ENCODE measurements around the gene PCBP3.
A peak's percentile ranks its signal among the peaks of the same experiment; 100 is the strongest.
"Not testable (repeated sequence)": the region's sequence is repeated elsewhere in the genome, so short reads cannot be mapped to it uniquely, and the experiment has no call there.

PCBP3 gene

DNA sequence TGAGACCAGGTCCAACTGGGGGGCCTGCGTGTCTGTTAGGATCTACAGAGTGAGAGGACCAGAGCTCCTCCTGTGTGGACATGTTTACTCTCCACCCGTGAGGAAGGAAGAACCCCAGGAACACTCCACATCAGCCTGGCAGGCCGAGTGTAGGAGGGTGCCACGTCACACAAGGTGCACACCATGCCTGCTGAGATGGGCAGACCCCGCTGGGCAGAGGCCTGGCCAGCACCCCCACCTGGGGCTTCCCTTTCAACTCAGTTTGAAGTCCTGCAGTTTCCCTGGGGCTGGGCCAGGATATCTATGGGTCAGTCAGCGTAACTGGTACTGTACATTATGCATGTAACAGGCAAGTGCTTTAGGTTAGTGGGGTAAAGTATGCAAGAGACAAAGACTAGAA lies 30.1 kb upstream of the PCBP3 start:
- DNase-seq (ENCODE audit: extremely low read depth in 1 of 2, low read depth in 1 of 2) = no peak

DNA sequence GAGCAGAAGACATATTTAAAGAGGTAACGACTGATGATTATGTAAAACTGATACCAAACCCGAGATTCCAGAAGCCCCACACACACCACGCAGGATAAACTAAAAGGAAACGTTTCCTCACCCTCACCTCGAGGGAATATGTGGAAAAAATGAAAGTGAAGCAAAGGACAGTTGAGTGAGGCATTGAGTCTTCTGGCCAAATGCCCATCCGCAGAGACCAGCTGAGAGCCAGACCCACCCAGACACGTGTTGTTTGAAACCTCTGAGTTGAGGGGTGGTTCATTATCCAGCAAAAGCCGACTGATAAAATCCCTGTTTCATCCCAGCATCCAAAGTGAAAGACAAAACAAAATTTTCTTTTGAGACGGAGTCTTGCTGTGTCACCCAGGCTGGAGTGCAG lies 29.6 kb upstream of the PCBP3 start:
- DNase-seq (ENCODE audit: extremely low read depth in 1 of 2, low read depth in 1 of 2) = no peak

- peak; percentile 54 to 75 for DNase-seq (ENCODE audit: extremely low read depth in 1 of 2, low read depth in 1 of 2)
Observed at GRCh38 chr21:45615145-45615711, 28.3 kb upstream of the PCBP3 start.

DNA sequence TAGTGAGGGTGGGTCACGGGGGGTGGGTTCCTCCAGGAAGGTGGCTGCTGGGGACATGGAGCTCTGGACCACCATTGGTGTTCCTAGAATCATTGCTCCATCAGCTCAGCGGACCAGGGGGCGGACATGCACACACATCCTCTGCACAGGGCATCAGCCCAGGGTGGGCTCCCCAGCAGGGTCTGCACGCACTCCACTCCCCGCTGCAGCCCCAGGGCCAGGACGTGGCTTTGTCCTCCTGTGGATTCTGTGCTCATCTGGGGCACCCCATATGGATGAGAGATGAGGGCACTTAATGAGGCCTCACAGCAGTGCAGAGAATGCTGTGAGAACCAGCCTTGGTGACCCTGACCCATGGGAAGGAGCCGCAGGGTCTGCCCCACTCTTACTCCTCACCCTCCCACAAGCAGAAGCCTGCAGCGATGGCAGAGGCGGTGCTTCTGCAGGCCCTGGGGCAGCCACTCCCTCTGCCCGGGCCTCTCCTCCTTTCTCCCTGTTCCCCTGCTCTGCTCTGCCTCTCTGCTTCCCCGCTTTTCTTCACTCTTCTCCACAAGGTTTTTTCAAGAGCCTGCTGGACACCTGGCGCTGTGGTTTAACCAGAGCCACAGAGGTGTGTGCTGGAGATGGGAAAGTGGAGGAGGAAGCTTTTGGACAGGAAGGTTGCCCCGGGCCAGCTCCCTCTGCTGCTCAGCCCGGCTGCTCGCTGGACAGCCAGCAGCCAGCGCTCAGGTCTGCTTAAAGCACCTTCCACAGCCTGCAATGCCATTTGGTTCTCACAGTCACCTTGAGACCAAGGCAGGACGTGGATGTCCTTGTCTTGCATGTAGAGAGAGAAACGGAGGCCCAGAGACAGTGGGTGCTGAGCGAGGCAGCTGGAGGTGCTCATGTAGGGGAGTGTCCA lies 26.3 kb upstream of the PCBP3 start:
- no peak for DNase-seq (ENCODE audit: extremely low read depth in 1 of 2, low read depth in 1 of 2)

GRCh38 chr21:45618287-45618686 lies 25.2 kb upstream of the PCBP3 start:
- DNase-seq (ENCODE audit: extremely low read depth in 1 of 2, low read depth in 1 of 2) = no peak

GRCh38 chr21:45618846-45619485 lies 24.6 kb upstream of the PCBP3 start:
- no peak for DNase-seq (ENCODE audit: extremely low read depth in 1 of 2, low read depth in 1 of 2)

GRCh38 chr21:45620201-45620923 lies 23.2 kb upstream of the PCBP3 start:
- no peak for DNase-seq (ENCODE audit: extremely low read depth in 1 of 2, low read depth in 1 of 2)

DNA sequence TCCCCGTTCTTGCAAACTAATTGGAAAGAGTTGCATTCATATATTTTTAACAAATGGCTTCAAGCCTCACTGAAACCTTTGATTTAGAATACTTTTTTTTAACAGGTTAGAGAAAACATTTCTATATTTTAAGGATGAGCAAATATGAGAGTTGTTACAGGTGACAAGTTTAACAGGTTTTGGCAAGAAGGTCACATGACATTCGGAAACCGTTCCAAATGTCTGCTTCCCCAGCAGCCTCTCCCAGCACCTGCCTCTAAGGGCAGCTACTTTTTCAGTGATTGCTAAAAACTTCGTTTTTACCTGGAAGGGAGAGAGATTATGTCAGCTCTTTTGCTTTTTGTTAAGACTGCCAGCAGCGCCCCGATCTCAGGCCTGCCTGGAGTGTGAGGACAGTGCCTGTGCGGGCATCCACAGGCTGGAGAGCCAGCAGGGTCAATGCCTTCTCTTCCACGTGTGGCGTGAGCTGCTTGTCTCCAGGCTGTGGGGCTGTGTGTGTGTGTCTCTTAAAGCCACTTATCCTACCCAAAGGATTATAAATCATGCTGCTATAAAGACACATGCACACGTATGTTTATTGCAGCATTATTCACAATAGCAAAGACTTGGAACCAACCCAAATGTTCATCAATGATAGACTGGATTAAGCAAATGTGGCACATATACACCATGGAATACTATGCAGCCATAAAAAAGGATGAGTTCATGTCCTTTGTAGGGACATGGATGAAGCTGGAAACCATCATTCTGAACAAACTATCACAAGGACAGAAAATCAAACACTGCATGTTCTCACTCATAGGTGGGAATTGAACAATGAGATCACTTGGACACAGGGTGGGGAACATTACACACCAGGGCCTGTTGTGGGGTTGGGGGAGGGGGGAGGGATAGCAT lies 21.8 kb upstream of the PCBP3 start:
- DNase-seq (ENCODE audit: extremely low read depth in 1 of 2, low read depth in 1 of 2) = not testable (repeated sequence)

- no peak for DNase-seq (ENCODE audit: extremely low read depth in 1 of 2, low read depth in 1 of 2)
Observed at GRCh38 chr21:45622416-45623097, 21.0 kb upstream of the PCBP3 start.

- DNase-seq (ENCODE audit: extremely low read depth in 1 of 2, low read depth in 1 of 2) = no peak
Observed at GRCh38 chr21:45623436-45623835, 20.1 kb upstream of the PCBP3 start.

DNA sequence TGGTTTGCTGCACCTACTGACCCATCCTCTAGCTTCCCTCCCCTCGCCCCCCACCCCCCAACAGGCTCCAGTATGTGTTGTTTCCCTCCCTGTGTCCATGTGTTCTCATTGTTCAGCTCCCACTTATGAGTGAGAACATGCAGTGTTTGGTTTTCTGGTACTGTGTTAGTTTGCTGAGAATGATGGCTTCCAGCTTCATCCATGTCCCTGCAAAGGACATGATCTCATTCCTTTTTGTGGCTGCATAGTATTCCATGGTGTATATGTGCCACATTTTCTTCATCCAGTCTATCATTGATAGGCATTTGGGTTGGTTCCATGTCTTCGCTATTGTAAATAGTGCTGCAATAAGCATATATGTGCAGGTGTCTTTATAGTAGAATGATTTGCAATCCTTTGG lies 17.4 kb upstream of the PCBP3 start:
- DNase-seq (ENCODE audit: extremely low read depth in 1 of 2, low read depth in 1 of 2) = not testable (repeated sequence)

DNA sequence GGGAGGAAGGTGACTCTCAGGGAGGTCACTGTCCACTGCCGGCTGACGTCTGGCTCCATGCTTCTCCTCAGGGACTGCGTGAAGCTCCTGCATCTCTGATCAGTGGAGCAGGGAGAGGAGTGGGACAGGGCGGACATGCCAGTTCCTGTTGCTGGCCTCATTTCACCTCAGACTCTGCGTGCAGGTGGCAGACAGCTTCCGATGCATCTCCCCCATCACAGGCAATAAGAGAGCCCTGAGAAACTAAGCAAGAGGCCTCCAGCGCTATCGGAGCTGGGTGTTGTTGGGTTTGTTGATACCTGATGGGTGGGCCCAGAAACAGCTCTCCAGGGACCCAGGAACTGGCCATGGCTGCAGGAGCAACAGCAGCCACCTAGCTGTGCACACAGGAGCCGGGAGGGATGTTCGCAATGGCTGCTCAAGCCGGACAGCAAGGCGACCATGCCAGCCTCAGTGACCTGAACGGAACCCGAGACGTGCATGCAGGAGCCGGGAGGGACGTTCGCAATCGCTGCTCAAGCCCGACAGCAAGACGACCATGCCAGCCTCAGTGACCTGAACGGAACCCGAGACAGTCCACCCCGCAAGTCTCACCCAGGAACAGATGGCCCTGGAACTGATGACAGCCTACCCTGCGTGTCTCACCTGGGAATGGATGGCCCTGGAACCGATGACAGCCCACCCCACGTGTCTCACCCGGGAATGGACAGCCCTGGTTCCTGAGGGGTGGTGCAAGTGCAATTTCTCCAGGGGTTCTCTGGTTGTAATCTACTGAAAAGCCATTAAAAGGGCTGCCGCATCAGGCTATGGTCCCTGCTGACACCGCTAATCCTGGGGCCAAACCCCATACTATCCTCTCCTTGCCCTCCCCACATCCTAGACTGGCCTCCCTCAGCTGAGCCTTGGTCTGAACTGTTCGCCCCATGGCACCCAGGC lies 14.2 kb upstream of the PCBP3 start:
- no peak for DNase-seq (ENCODE audit: extremely low read depth in 1 of 2, low read depth in 1 of 2)

- no peak for DNase-seq (ENCODE audit: extremely low read depth in 1 of 2, low read depth in 1 of 2)
Observed at GRCh38 chr21:45630066-45630694, 13.3 kb upstream of the PCBP3 start.

DNA sequence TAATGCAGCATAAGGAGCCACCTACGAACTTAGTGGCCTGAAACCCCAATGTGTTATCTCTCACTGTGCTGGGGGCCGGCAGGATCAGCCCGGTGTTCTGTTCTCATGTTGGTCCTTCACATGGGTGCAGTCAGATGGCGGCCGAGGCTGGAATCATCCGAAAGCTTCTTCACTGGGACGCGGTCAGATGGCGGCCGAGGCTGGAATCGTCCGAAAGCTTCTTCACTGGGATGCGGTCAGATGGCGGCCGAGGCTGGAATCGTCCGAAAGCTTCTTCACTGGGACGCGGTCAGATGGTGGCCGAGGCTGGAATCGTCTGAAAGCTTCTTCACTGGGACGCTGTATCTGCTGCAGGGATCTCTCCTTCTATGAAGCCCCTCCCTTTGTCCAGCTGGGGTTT lies 12.6 kb upstream of the PCBP3 start:
- no peak for DNase-seq (ENCODE audit: extremely low read depth in 1 of 2, low read depth in 1 of 2)

GRCh38 chr21:45631540-45631939 lies 12.0 kb upstream of the PCBP3 start:
- no peak for DNase-seq (ENCODE audit: extremely low read depth in 1 of 2, low read depth in 1 of 2)

DNA sequence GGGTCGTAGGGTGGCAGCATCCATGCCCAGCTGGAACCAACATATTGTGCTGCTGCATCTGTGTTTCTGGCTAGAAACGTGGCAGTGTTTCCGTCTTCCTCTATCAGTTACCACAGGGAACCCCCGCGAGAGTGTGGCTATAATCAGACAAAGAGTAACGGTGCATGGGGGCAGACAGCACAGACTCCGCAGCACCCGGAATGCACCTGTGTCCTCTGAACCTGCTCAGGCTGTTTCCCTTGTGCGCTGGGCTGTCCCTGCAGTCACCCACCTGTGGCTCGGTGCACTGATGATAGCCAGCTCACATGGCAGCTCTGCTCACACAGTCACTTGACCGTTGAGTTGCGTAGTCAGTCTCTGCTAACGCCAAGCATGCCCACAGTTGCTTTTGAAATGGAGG lies 11.4 kb upstream of the PCBP3 start:
- DNase-seq (ENCODE audit: extremely low read depth in 1 of 2, low read depth in 1 of 2) = no peak

DNA sequence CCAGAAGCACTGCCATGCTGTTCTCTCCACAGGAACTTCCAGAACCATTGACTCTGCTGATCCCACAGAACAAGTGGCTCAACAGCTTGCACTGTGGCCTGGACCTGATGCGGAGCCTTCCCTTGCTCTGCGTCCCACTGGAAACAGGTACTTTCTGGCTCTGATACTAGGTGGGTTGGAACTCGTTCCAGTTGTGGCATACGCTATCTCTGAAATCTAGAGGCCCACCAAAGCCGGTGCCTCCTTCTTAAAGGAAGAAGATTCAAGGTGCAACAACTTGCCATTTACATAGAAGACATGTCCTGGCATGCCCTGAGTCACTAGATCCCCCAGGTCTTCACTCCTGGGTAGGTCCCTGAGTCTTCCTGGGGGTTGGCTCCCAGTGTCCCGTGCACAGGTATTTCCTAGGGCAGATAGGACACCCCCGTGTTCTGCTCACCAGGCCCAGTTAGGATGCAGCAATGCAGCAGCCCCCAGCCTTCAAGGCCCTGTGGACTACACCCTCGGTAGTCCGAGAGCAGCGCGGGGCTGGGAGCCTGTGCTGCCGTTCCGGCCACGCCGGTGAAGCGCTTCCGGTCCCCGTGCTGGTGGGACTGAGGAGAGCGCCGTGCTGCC lies 10.8 kb upstream of the PCBP3 start:
- DNase-seq (ENCODE audit: extremely low read depth in 1 of 2, low read depth in 1 of 2) = no peak
